ENCODE measurements around the gene RPAP2.
"Not testable (repeated sequence)": the region's sequence is repeated elsewhere in the genome, so short reads cannot be mapped to it uniquely, and the experiment has no call there.

The RPAP2 gene

GRCh38 chr1:92323473-92324453, 24.9 kb downstream of the RPAP2 start:
- no peak for DNase-seq

DNA sequence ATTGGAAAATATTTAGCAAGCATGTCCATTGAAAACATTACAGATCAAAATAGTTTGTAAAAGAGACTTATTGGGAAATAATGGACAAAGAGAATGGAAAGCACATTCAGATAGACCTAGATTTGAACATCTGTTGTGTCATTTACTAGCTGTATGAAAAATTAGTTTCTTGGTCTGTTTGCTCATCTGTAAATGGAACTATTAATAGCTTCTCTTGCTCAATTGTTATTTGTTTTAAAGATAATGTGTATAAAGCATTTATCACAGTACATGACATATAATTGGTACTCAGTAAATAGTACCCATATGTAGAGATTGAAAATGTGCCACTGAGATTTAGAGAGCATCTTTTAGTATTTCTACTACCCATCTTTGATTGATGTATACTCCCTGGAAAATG, 25.9 kb downstream of the RPAP2 start:
- DNase-seq: no peak

DNA sequence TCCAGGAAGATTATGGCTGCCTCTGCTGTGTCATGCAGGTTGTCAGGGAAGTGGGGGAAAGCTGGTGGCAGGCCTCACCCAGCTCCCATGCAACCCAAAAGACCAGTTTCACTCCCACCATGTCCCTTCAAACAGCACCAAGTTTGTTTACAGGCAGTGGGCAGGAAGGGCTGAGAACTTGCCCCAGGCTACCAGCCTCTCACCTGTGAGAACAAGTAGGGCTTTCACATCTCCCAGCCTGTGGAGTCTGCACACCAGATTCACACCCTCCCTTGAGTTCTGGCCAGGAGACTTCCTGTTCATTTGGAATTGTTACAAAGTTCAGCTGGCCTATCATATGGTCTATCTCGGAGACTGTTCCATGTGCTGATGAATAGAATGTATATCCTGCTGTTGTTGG, 27.8 kb downstream of the RPAP2 start:
- DNase-seq: peak; percentile 90

GRCh38 chr1:92327794-92328193, 28.9 kb downstream of the RPAP2 start:
- no peak for DNase-seq

- peak; percentile 93 for DNase-seq
Measured at GRCh38 chr1:92329347-92330129, 30.7 kb downstream of the RPAP2 start.

DNA sequence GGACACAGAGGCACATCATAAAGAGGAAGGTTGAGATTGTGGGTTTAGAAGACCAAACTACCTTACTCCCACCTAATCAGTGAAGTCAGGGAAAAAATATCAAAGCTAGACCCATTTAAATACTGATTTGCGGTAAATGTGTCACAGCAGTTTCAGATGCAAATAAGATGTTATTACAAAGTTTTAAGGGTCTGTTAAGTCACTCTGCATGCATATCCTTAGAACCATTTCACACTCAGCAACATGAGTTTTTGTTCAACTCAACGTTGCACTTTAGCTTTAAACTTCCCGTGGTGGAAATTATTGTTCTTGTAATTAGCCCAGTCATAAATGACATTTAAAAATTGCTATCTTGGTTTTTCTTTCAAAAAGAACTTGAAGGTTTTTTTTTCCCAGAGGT, 34.8 kb downstream of the RPAP2 start:
- DNase-seq: no peak

DNA sequence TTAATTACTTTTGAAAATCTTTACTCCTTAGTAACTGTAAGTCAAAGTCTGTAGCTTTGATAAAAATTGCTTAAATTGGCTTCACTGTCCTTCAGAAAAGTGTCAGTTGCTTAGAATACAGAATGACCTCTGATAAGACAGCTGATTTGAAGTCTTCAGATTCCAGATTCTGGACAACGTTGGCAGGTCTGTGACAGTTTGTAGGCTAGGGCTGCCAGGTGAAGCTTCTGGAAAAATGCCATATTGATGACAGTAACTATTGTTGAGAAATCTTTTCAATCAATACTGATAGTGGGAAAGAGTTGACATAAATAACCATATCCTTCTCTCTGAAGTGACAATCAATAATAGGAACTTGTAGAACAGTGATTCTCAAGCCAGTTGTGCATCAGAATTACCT, 41.3 kb downstream of the RPAP2 start:
- no peak for DNase-seq

- no peak for DNase-seq
Measured at GRCh38 chr1:92342401-92342800, 43.5 kb downstream of the RPAP2 start.

GRCh38 chr1:92343061-92343460, 44.2 kb downstream of the RPAP2 start:
- DNase-seq: no peak

DNA sequence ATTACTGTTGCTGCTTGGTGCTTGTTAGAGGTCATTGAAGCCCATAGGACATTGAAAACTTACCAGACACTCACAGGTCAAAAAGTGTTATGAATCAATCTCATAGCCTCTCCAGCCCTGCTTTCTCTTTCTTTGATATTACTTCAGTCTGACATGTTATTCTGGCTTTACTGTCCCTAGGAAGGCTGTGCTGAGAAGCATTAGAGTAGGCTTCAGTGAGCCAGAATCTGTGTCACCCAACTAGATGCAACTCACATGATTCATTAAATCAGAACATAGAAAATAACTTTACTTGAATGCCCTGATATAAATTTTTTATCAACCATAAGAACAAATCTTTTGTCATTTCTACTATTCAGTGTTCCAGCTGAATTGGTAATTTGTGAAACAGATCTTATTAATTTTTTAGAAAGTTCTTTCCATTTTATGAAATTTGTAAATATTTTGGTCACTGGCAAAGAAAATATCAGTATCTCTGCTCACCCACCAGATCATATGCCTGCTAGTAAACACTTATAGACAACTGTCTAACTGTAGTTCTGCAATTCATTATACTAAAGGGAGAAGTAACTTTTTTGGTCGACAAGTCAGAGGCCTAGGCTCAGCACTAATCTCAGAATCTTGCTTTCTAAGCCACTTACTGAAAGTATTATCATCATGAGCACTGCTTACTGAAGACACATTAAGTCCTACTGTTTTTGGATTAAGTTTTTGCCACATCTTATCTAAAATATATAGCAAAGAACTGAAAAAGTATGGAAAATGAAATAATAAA, 48.2 kb downstream of the RPAP2 start:
- no peak for DNase-seq

DNA sequence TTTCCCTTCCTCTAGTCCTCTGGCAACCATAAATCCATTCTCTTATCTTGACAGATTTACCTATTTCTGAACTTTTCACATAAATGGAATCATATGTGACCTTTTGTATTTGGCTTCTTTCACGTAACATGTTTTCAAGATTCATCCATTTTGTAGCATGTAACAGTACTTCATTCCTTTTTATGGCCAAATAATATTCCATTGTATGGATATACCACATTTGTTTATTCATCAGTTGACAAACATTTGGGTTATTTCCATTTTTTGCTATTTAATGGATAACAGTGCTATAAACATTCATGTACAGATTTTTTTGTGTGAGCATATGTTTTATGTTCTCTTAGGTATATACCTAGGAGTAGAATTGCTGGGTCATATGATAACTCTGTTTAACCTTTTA, 54.0 kb downstream of the RPAP2 start:
- no peak for DNase-seq

DNA sequence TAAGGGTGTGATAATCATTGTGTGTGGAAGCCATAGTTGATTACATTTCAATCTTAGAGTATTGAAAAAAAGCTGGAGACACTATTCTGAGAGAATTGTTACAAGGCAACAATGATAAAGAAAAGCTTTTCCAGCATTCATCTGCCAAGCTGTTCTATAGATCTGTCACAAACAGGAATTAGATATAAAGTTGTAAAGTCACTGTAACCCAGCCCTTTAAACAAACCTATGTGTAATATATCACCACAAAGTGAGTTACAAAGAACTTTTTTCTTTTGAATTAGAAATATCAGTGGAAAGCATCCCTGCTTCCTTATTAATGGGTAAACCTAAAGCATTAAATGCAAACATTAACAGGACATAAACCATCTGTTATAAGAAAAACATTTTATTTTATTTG, 55.4 kb downstream of the RPAP2 start:
- DNase-seq: no peak

GRCh38 chr1:92356956-92357355, 58.1 kb downstream of the RPAP2 start:
- DNase-seq: no peak

- not testable (repeated sequence) for DNase-seq
Measured at GRCh38 chr1:92359382-92359781, 60.5 kb downstream of the RPAP2 start.

DNA sequence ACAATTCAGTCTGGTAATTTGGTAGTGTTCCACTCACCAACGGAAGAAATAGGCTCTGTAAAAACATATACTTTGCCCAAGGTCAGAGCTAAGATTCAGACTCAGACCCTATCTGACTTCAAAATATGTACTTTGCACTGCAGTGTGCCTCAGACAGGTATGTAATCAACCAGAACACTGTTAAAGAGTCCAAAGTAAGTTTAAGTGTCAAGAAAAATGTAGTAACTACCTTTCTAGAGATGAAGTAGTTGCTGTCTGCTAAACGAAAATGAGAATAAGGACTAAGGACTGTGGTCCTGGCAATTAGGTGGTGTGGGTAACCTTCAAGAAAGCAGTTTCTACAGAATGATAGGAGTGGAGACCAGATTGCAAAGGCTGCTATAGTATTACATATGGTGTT, 61.1 kb downstream of the RPAP2 start:
- no peak for DNase-seq

GRCh38 chr1:92362970-92363369, 64.1 kb downstream of the RPAP2 start:
- DNase-seq: no peak

GRCh38 chr1:92363401-92363800, 64.5 kb downstream of the RPAP2 start:
- no peak for DNase-seq

GRCh38 chr1:92365378-92366039, 66.7 kb downstream of the RPAP2 start:
- no peak for DNase-seq

DNA sequence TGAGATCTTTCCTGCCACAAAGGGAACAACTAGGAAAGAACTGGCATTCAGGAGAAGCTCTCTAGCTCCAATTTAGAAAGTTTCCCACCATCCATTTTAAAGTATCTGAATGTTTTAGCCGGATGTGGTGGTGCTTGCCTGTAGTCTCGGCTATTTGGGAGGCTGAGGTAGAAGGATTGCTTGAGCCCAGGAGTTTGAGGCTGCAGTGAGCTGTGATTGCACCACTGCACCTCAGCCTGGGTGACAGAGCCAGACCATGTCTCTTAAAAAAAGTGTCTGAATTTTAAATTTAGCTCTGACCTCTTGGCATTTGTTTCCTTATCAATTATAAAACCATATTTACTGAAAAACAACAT, 67.2 kb downstream of the RPAP2 start:
- DNase-seq: no peak

- DNase-seq: no peak
Measured at GRCh38 chr1:92367496-92367895, 68.6 kb downstream of the RPAP2 start.

DNA sequence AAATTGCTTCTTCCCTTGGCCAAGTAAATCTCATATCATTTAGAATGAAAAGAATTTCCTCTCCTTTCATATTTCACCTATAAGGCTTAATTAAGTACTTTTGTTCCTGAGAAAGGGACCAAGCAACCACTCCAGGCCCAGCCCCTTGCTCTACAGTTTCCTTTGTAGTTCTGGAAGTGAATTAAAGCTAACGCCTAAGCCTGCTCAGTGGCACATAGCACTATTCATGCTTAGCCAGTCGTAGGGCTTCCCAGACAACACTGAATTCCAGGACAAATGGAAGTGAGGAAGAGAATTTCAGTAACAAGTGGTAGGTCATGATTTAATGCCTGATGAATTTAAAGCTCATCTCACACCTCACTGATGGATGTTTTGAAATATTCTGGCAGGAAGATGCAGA, 73.3 kb downstream of the RPAP2 start:
- DNase-seq: no peak

DNA sequence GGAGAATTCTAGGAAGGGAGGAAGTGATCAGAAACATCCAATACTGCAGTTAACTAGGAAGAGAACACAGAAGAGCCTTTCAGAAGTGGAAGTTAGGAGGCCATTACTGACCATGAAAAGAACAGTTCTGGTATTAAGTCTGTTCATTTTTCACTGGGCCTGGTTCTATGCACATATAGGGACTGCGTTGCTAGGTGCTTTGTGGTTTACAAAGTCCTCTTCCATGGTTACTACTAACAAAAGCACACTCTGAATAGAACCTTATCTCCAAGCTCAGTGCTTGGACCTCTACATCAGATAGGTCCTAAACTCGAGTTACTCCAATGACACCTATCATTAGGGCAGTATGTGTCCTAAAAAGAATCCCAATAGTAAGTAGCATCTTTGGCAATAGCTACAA, 75.4 kb downstream of the RPAP2 start:
- DNase-seq: no peak

DNA sequence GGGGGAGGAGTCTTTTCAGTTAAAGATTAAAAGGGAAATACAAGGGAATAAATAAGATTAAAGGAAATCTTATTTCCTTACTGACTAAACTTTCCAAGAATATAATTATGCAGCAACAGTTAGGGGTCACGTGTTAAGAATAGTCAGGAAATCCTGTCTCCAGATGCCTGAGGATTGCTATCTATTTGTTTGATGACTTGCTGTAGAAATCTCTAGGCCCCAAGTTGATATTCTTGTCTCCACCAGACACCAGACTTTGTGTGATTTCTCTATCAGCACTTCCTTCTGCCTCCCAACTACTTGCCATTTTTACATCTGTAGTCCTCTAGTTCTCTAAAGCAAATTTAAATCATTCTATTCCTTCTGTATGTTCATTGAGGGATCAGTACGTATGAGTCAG, 77.5 kb downstream of the RPAP2 start:
- DNase-seq: no peak

All from islet precursor cell (in vitro differentiated cells).